ENCODE data around the gene DHDH.
A peak's percentile ranks its signal among the peaks of the same experiment; 100 is the strongest.

Gene DHDH

DNA sequence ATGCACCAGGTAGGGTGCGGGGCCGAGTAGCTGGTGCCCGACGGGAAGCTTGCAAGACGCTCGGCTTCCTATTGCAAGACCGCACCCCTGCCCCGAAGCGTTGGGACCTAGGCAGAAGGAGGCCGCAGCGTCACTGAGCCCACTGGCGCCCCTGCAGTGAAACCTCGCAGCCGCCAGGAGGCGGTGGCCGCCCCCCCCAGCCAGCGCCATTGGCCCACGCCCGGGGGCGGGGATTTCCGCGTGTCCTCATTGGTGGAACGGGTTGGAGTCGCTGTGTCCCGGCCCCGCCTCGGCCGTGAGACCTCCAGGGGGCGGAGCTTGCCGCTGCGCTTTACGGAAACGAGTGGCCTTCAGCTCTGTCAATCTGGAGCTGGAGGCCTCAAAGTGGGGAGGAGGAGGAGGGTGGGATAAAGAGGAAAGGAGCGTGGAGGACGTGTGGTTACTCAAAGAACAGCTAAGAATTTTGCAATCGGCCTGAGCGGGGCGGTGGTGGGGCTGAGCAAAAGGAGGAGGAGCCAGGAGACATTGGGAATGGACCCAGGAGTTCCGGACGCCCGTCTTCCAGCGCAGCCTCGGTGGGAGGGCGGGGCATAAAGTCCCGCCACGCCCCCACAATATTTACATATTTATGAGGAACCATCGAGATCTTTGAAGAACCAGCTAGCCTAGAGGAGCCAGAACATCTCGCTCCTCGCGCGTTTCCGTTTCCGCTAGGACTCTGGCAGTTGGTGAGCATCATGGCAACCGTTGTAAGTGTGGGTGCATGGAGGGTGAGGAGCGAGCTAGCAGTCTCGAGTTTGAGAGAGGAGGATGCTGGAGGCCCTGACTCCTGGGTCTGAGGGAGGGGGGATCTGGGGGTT is 59.9 kb downstream of the DHDH start, which contains the start of the genes GYS1 and RUVBL2:
TSS of gene GYS1 (minus strand) at position 135 of the 860 bp plus-strand sequence. CDS start 197 bp downstream, outside the sequence.
TSS of gene RUVBL2 (plus strand) at position 713 of the 860 bp plus-strand sequence. CDS start at position 738, 25 bp downstream.
- Histone ChIP-seq H3K9me3 (ENCODE audit: insufficient read depth, low read length) (no peaks in the 10 kb centered on the region), H3K36me3 (ENCODE audit: low read length) (no peaks in the 10 kb centered on the region), H3K4me2 (ENCODE audit: low read depth, low read length, poor library complexity, severe bottlenecking) (peak within 1 kb of the TSS; percentile 91), H3K79me2 (ENCODE audit: insufficient read depth, low read length) (peaks cover 50% of the 10 kb centered on the region), H3K4me3 (ENCODE audit: insufficient read depth, low read length, poor library complexity, severe bottlenecking) (peak within 1 kb of the TSS; percentile 97), H3K27ac (ENCODE audit: low read depth, low read length) (peak within 1 kb of the TSS; percentile 89), H3K9me2 (replicated peaks; ENCODE audit: insufficient read depth, low read length) (no peaks in the 10 kb centered on the region), H3K9ac (ENCODE audit: low read length) (peak within 1 kb of the TSS; percentile 92), H3K27me3 (ENCODE audit: low read length) (no peaks in the 10 kb centered on the region), H3F3A (ENCODE audit: insufficient read depth) (no peaks in the 10 kb centered on the region), H2AFZ (ENCODE audit: low read depth, low read length, severe bottlenecking) (peak within 1 kb of the TSS; percentile 74), H4K20me1 (ENCODE audit: low read depth, low read length) (no peaks in the 10 kb centered on the region)
- TF ChIP-seq, protein P1, sequence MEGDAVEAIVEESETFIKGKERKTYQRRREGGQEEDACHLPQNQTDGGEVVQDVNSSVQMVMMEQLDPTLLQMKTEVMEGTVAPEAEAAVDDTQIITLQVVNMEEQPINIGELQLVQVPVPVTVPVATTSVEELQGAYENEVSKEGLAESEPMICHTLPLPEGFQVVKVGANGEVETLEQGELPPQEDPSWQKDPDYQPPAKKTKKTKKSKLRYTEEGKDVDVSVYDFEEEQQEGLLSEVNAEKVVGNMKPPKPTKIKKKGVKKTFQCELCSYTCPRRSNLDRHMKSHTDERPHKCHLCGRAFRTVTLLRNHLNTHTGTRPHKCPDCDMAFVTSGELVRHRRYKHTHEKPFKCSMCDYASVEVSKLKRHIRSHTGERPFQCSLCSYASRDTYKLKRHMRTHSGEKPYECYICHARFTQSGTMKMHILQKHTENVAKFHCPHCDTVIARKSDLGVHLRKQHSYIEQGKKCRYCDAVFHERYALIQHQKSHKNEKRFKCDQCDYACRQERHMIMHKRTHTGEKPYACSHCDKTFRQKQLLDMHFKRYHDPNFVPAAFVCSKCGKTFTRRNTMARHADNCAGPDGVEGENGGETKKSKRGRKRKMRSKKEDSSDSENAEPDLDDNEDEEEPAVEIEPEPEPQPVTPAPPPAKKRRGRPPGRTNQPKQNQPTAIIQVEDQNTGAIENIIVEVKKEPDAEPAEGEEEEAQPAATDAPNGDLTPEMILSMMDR (IDR thresholded peaks at IDR 0.05; ENCODE audit: insufficient read depth, low read length, poor library complexity, severe bottlenecking): peak; percentile 80
- no peak for TF ChIP-seq EZH2phosphoT487 (conservative IDR thresholded peaks at IDR 0.05; ENCODE audit: low read length)

DNA sequence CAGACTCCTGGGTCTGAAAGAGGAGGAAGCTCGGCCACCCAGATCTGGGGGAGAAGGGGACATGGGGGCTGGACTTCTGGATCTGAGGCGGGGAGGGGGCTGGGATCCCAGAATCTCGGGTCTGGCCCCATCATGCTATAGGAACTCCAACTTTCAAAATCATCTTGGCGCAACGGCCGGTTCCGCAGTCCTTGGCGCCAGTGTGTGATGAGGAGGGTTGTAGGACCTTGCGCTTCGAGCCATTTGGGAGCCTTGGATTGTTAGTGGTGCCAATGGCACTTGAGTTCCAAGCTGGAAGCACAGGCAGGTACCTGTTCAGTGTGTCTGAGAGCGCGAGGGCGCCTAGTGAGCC is 60.5 kb downstream of the DHDH start:
- peak overlapping the region; percentile 89 for H3K27ac ChIP-seq (ENCODE audit: low read depth, low read length)
- peak overlapping the region; percentile 95 for H3K4me3 ChIP-seq (ENCODE audit: insufficient read depth, low read length, poor library complexity, severe bottlenecking)
- TF ChIP-seq, protein P1 (IDR thresholded peaks at IDR 0.05; ENCODE audit: insufficient read depth, low read length, poor library complexity, severe bottlenecking): no peak
- TF ChIP-seq EZH2phosphoT487 (conservative IDR thresholded peaks at IDR 0.05; ENCODE audit: low read length): no peak
- H2AFZ ChIP-seq (ENCODE audit: low read depth, low read length, severe bottlenecking): peak overlapping the region; percentile 74
- H3K9me3 ChIP-seq (ENCODE audit: insufficient read depth, low read length): no peaks in the 10 kb centered on the region
- no peaks in the 10 kb centered on the region for H3K36me3 ChIP-seq (ENCODE audit: low read length)
- H4K20me1 ChIP-seq (ENCODE audit: low read depth, low read length): no peaks in the 10 kb centered on the region
- H3K9ac ChIP-seq (ENCODE audit: low read length): peak overlapping the region; percentile 92
- H3F3A ChIP-seq (ENCODE audit: insufficient read depth): no peaks in the 10 kb centered on the region
- no peaks in the 10 kb centered on the region for H3K27me3 ChIP-seq (ENCODE audit: low read length)
- peak overlapping the region; percentile 78 for H3K4me2 ChIP-seq (ENCODE audit: low read depth, low read length, poor library complexity, severe bottlenecking)
- H3K9me2 ChIP-seq (replicated peaks; ENCODE audit: insufficient read depth, low read length): no peaks in the 10 kb centered on the region
- peaks cover 50% of the 10 kb centered on the region for H3K79me2 ChIP-seq (ENCODE audit: insufficient read depth, low read length)
